Measurements from ENCODE around the gene COQ8B.

DNA sequence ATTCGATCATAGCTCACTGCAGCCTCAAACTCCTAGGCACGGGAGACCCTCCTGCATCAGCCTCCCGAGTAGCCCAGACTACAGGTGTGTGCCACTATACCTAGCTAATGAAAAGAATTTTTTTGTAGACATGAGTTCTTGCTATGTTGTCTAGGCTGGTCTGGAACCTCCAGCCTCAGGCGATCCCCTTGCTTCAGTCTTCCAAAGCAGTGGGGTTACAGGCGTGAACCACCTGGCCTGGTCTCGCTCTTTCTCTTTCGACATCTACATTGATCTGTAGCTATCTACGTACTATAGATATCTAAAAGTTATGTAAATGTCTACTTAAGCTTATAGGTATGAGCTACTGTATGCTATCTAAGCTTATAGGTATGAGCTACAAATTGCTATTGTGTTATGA lies 58.7 kb downstream of the COQ8B start:
- TF ChIP-seq, protein P1, sequence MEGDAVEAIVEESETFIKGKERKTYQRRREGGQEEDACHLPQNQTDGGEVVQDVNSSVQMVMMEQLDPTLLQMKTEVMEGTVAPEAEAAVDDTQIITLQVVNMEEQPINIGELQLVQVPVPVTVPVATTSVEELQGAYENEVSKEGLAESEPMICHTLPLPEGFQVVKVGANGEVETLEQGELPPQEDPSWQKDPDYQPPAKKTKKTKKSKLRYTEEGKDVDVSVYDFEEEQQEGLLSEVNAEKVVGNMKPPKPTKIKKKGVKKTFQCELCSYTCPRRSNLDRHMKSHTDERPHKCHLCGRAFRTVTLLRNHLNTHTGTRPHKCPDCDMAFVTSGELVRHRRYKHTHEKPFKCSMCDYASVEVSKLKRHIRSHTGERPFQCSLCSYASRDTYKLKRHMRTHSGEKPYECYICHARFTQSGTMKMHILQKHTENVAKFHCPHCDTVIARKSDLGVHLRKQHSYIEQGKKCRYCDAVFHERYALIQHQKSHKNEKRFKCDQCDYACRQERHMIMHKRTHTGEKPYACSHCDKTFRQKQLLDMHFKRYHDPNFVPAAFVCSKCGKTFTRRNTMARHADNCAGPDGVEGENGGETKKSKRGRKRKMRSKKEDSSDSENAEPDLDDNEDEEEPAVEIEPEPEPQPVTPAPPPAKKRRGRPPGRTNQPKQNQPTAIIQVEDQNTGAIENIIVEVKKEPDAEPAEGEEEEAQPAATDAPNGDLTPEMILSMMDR (IDR thresholded peaks at IDR 0.05): no peak
- TF ChIP-seq POLR2A (IDR thresholded peaks at IDR 0.05): no peak

Data from lower leg skin (tissue), 3 donors.